SK-N-SH (cell line): Measurements from ENCODE around the gene PTDSS2. TPM values are rescaled to one million over a fixed set of nuclear protein-coding genes. Genes with fewer than 3 reads are reported as not detected.

Source experiments
- CTCF ChIA-PET: fragments of 300-600, 350-600 bp; formaldehyde crosslinking; extraction: SDS; loops from one replicate; lab custom pipeline; 2021; lab: Yijun Ruan, JAX
- POLR2A ChIA-PET: fragments of 350-600 bp; sonication (Branson Sonifier 250); formaldehyde crosslinking; extraction: SDS; loops from one replicate; lab custom pipeline; 2020; ENCODE audit warnings: antibody characterized with exemption, inconsistent platforms; lab: Yijun Ruan, JAX
- DNase-seq: peaks from one replicate; pipeline ENCODE4 v3.0.0; 2012
- H2AFZ ChIP-seq: fragments of 200-600 bp; sonication (generic); 2 replicates; pipeline ENCODE4 v1.8.1; 2016; ENCODE audit warnings: antibody characterized with exemption, mild to moderate bottlenecking, low read depth
- H3F3A ChIP-seq: fragments of 200-600 bp; sonication (generic); replicated peaks from 2 replicates; pipeline ENCODE3; 2016; ENCODE audit warnings: antibody characterized with exemption, mild to moderate bottlenecking; ENCODE audit not compliant: insufficient read depth
- H3K27ac ChIP-seq, 2 experiments: fragments of 200-500 bp in 1 of 2; fragments of 200-600 bp in 1 of 2; sonication (Bioruptor generic) in 1 of 2; sonication (generic), shearing (Covaris generic) in 1 of 2; 2 replicates each; pipeline versions ENCODE4 v1.5.1 to v1.6.1; 2014 to 2016; ENCODE audit warnings: low read depth in 2 of 2, inconsistent platforms in 1 of 2, low read length in 1 of 2, mild to moderate bottlenecking in 1 of 2, mixed read lengths in 1 of 2
- H3K27me3 ChIP-seq: fragments of 200-600 bp; sonication (generic), shearing (Covaris generic); 2 replicates; pipeline ENCODE4 v1.6.1; 2016; ENCODE audit warnings: mixed run types; ENCODE audit not compliant: insufficient read depth
- H3K36me3 ChIP-seq, 2 experiments: fragments of 200-500 bp in 1 of 2; fragments of 200-600 bp in 1 of 2; sonication (Bioruptor generic) in 1 of 2; sonication (generic) in 1 of 2; replicated peaks in 1 of 2; 2 replicates each; pipeline versions ENCODE3 to v1.5.1; 2014 to 2016; ENCODE audit warnings: low read length in 1 of 2, mild to moderate bottlenecking in 1 of 2; ENCODE audit not compliant: insufficient read depth in 2 of 2, control insufficient read depth in 1 of 2
- H3K4me1 ChIP-seq, 2 experiments: fragments of 200-500 bp in 1 of 2; fragments of 200-600 bp in 1 of 2; sonication (Bioruptor generic) in 1 of 2; sonication (generic), shearing (Covaris generic) in 1 of 2; 2 replicates each; pipeline versions ENCODE4 v1.5.1 to v1.6.1; 2014 to 2016; ENCODE audit warnings: low read depth in 1 of 2, low read length in 1 of 2, mixed run types in 1 of 2; ENCODE audit not compliant: insufficient read depth in 2 of 2, control insufficient read depth in 1 of 2
- H3K4me2 ChIP-seq: fragments of 200-600 bp; sonication (generic), shearing (Covaris generic); 2 replicates; pipeline ENCODE4 v1.6.1; 2017; ENCODE audit warnings: mixed run types
- H3K4me3 ChIP-seq, 2 experiments: fragments of 200-500 bp in 1 of 2; fragments of 200-600 bp in 1 of 2; sonication (Bioruptor generic) in 1 of 2; sonication (generic), shearing (Covaris generic) in 1 of 2; 2 replicates each; pipeline versions ENCODE4 v1.5.1 to v1.8.1; 2014 to 2016; ENCODE audit warnings: low read depth in 2 of 2, inconsistent platforms in 1 of 2, low read length in 1 of 2, mild to moderate bottlenecking in 1 of 2, mixed read lengths in 1 of 2, moderate library complexity in 1 of 2
- H3K79me2 ChIP-seq: fragments of 200-600 bp; sonication (generic); 2 replicates; pipeline ENCODE4 v1.8.1; 2017; ENCODE audit warnings: mild to moderate bottlenecking; ENCODE audit not compliant: insufficient read depth
- H3K9ac ChIP-seq: fragments of 200-600 bp; sonication (generic); 2 replicates; pipeline ENCODE4 v1.6.1; 2017; ENCODE audit warnings: mixed run types
- H3K9me2 ChIP-seq: fragments of 200-600 bp; sonication (generic); 2 replicates; pipeline ENCODE4 v1.6.1; 2017; ENCODE audit warnings: mixed run types
- H3K9me3 ChIP-seq: fragments of 200-600 bp; sonication (generic); 2 replicates; pipeline ENCODE4 v1.6.1; 2017; ENCODE audit warnings: mixed run types, mild to moderate bottlenecking, moderate library complexity
- H4K20me1 ChIP-seq: fragments of 200-600 bp; sonication (generic); 2 replicates; pipeline ENCODE4 v1.6.1; 2017; ENCODE audit warnings: mild to moderate bottlenecking, mixed run types; ENCODE audit not compliant: insufficient read depth
- FOXM1 ChIP-seq: IDR thresholded peaks from 2 replicates; pipeline ENCODE4 v1.4.0; 2012; ENCODE audit warnings: low read depth, mild to moderate bottlenecking
- MXI1 ChIP-seq: IDR thresholded peaks from 2 replicates; pipeline ENCODE4 v1.6.1; 2012; ENCODE audit warnings: mild to moderate bottlenecking, low read depth, low read length, improper control_type of control experiment
- NRF1 ChIP-seq: IDR thresholded peaks from 2 replicates; pipeline ENCODE4 v1.6.1; 2012; ENCODE audit warnings: low read depth, mild to moderate bottlenecking, low read length
- POLR2AphosphoS5 ChIP-seq: IDR thresholded peaks from 2 replicates; pipeline ENCODE4 v1.6.1; 2012; ENCODE audit warnings: low read depth, low read length
- WGBS: methylation state at CpG from one replicate; pipeline ENCODE4 v1.1.6; 2017; ENCODE audit warnings: low lambda C conversion rate; 5-methylcytosine and 5-hydroxymethylcytosine counted together
- polyA plus RNA-seq, 3 experiments: library from polyadenylated mRNA; depleted of rRNA; stranded (reverse); fragments of >200 nt; gene quantifications; 2 replicates each; pipeline ENCODE4 v1.2.3, GENCODE V29; 2012
- TF ChIP-seq, protein P1 (sequence below): IDR thresholded peaks from 2 replicates; pipeline ENCODE4 v1.4.0; 2012; ENCODE audit warnings: low read depth, borderline replicate concordance
- TF ChIP-seq, protein P2 (sequence below): IDR thresholded peaks from 2 replicates; pipeline ENCODE4 v1.4.0; 2012; ENCODE audit warnings: low read depth, borderline replicate concordance
- TF ChIP-seq, protein P3 (sequence below): fragments of 150-350 bp; IDR thresholded peaks from 2 replicates; pipeline ENCODE4 v1.6.1; 2017; ENCODE audit warnings: antibody characterized with exemption, low read length, low read depth, borderline replicate concordance

PTDSS2 gene
- polyA plus RNA-seq, 1 of the 3 experiments (the other 2 are of a cell fraction): 28.6 TPM

DNA sequence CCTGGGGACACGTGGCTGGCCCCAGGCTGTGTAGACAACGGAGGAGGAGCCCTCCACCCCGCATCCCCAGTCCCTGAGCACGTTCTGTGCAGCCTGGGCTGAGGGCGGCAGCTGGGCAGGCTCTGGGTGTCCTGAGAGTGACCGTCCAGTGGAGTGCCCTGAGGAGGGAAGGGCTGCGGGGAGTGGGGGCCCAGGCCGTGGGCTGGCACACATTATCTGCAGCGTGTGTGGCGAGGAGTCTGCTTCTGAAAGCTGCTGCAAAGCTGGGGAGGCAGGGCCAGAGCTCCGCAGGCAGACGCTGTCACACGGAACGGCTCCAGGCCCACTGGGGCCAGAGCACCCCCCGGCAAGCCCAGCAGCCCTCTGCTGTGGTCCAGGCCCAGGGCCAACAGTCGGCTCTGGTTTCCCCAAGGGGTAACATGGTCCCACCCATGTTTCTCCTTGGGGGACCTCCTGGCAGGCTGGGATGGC lies 7.4 kb upstream of the PTDSS2 start (continued):
- TF ChIP-seq POLR2AphosphoS5 (no peak), FOXM1 (no peak)

DNA sequence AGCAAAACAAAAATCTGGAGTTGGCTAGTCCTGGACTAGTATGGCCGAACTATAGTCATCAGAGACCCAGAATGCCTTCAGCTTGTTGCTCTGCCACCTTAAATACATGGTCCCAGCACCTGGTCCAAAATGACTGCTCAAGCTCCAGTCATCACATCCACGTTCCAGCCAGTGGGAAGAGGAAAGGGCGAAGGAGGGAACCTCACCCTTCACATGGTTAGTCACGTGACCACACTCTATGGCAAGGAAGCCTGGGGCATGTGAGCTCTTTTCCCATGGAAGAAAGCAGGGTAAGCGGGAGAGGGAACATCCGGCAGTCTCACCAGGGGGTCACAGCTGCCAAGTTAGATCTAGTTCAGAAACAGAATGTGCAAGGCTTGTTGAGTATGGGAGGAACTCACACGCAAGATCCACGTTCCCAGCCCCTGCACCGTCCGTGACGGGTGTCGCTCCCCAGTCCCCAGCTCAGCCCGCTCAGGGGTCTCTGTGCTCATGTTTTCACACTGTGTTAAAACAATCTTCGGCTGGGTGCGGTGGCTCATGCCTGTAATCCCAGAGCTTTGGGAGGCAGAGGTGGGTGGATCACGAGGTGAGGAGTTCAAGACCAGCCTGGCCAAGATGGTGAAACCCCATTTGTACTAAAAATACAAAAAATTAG lies 6.4 kb upstream of the PTDSS2 start:
- DNase-seq: no peak
- ChIA-PET CTCF (interaction anchor here (0.8 to 2.6 kb wide), 6 partner anchors 10 to 279 kb away, joined by 3 to 12 read pairs (median 4); no protein-coding TSS in a partner anchor), POLR2A (interaction anchor here (0.5 to 1.1 kb wide), 3 partner anchors 37 to 343 kb away, joined by 3 to 4 read pairs (median 3); no protein-coding TSS in a partner anchor)
- no peak overlapping the region for H3K4me3 ChIP-seq
- no peak overlapping the region for H3K27ac ChIP-seq
- WGBS: 70% methylated on average over 16 of the region's 16 CpGs
- peaks cover 0 to 16% of the 10 kb centered on the region in 2 experiments; a peak in 1 of 4 replicates for H3K4me1 ChIP-seq
- H3F3A ChIP-seq: peaks cover 6% of the 10 kb centered on the region
- H3K9me2 ChIP-seq: no peaks in the 10 kb centered on the region
- no peaks in the 10 kb centered on the region for H4K20me1 ChIP-seq
- TF ChIP-seq, protein P1, sequence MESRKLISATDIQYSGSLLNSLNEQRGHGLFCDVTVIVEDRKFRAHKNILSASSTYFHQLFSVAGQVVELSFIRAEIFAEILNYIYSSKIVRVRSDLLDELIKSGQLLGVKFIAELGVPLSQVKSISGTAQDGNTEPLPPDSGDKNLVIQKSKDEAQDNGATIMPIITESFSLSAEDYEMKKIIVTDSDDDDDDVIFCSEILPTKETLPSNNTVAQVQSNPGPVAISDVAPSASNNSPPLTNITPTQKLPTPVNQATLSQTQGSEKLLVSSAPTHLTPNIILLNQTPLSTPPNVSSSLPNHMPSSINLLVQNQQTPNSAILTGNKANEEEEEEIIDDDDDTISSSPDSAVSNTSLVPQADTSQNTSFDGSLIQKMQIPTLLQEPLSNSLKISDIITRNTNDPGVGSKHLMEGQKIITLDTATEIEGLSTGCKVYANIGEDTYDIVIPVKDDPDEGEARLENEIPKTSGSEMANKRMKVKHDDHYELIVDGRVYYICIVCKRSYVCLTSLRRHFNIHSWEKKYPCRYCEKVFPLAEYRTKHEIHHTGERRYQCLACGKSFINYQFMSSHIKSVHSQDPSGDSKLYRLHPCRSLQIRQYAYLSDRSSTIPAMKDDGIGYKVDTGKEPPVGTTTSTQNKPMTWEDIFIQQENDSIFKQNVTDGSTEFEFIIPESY: no peak
- TF ChIP-seq, protein P2, sequence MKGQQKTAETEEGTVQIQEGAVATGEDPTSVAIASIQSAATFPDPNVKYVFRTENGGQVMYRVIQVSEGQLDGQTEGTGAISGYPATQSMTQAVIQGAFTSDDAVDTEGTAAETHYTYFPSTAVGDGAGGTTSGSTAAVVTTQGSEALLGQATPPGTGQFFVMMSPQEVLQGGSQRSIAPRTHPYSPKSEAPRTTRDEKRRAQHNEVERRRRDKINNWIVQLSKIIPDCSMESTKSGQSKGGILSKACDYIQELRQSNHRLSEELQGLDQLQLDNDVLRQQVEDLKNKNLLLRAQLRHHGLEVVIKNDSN: 0 out of 2 replicates have a peak, but pooled peaks have one; percentile 37
- TF ChIP-seq, protein P3, sequence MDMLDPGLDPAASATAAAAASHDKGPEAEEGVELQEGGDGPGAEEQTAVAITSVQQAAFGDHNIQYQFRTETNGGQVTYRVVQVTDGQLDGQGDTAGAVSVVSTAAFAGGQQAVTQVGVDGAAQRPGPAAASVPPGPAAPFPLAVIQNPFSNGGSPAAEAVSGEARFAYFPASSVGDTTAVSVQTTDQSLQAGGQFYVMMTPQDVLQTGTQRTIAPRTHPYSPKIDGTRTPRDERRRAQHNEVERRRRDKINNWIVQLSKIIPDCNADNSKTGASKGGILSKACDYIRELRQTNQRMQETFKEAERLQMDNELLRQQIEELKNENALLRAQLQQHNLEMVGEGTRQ: 0 out of 2 replicates have a peak, but pooled peaks have one; percentile 22
- TF ChIP-seq MXI1: no peak
- TF ChIP-seq NRF1: no peak
- no peak overlapping the region for H3K9ac ChIP-seq
- no peaks in the 10 kb centered on the region for H3K9me3 ChIP-seq
- no peak overlapping the region for H3K4me2 ChIP-seq
- H3K27me3 ChIP-seq: peaks cover 9% of the 10 kb centered on the region; the same call in 1 of the 2 replicates
- no peaks in the 10 kb centered on the region for H3K36me3 ChIP-seq
- 0 out of 2 replicates have a peak, but pooled peaks cover 2% of the 10 kb centered on the region for H3K79me2 ChIP-seq
- no peak overlapping the region for H2AFZ ChIP-seq
